Kidney capillary endothelial cell (primary cell): ENCODE data around the gene EXOSC9.
"Not testable (repeated sequence)": the region's sequence is repeated elsewhere in the genome, so short reads cannot be mapped to it uniquely, and the experiment has no call there.

Experiments used
- DNase-seq: peaks from one replicate; pipeline ENCODE4 v3.0.0-alpha.2; 2018; ENCODE audit warnings: low spot score

Gene EXOSC9

GRCh38 chr4:121800961-121801714 is at the start of gene EXOSC9:
EXOSC9 (plus strand) TSS chr4:121801323; CDS start chr4:121801425, 102 bp downstream.
- peak; percentile 87 for DNase-seq

GRCh38 chr4:121752142-121752541 is 49.0 kb upstream of the EXOSC9 start:
- DNase-seq = not testable (repeated sequence)

- DNase-seq = no peak
These were observed 42.1 kb upstream of the EXOSC9 start for GRCh38 chr4:121758925-121759568.

- DNase-seq = no peak
These were observed 40.9 kb upstream of the EXOSC9 start for GRCh38 chr4:121760205-121760604.

- DNase-seq = no peak
These were observed 36.8 kb upstream of the EXOSC9 start for GRCh38 chr4:121764303-121764701.

- DNase-seq = peak; percentile 31
These were observed 36.3 kb upstream of the EXOSC9 start, which contains the start of gene SMIM43 for GRCh38 chr4:121764702-121765367. SMIM43 (minus strand) TSS chr4:121765164; CDS start chr4:121765105, 59 bp downstream.

- DNase-seq = no peak
These were observed 35.8 kb upstream of the EXOSC9 start for GRCh38 chr4:121765368-121765705.

GRCh38 chr4:121765971-121766538 is 35.1 kb upstream of the EXOSC9 start:
- DNase-seq = no peak

- no peak for DNase-seq
These were observed 34.0 kb upstream of the EXOSC9 start for GRCh38 chr4:121767166-121767565.

GRCh38 chr4:121769341-121769740 is 31.8 kb upstream of the EXOSC9 start:
- no peak for DNase-seq

- no peak for DNase-seq
These were observed 29.3 kb upstream of the EXOSC9 start for GRCh38 chr4:121771869-121772268.

GRCh38 chr4:121773883-121774282 is 27.2 kb upstream of the EXOSC9 start:
- DNase-seq = no peak

- no peak for DNase-seq
These were observed 24.3 kb upstream of the EXOSC9 start for GRCh38 chr4:121776610-121777401.

- no peak for DNase-seq
These were observed 23.5 kb upstream of the EXOSC9 start for GRCh38 chr4:121777625-121778024.

- no peak for DNase-seq
These were observed 22.0 kb upstream of the EXOSC9 start for GRCh38 chr4:121778991-121779628.

GRCh38 chr4:121783210-121783609 is 17.9 kb upstream of the EXOSC9 start:
- no peak for DNase-seq

GRCh38 chr4:121784401-121784800 is 16.7 kb upstream of the EXOSC9 start:
- DNase-seq = no peak

GRCh38 chr4:121784975-121785374 is 16.1 kb upstream of the EXOSC9 start:
- no peak for DNase-seq

GRCh38 chr4:121785479-121785878 is 15.6 kb upstream of the EXOSC9 start:
- no peak for DNase-seq

GRCh38 chr4:121786221-121786620 is 14.9 kb upstream of the EXOSC9 start:
- no peak for DNase-seq

GRCh38 chr4:121788896-121789295 is 12.2 kb upstream of the EXOSC9 start:
- no peak for DNase-seq
